Hematopoietic multipotent progenitor cell treated with erythropoietin and hydrocortisone succinate and interleukin-3 and kit ligand, for 17 days (in vitro differentiated cells): Measurements from ENCODE around the gene RGS4.

Source experiments
- DNase-seq: peaks from one replicate; pipeline ENCODE4 v3.0.0-alpha.2; 2015; ENCODE audit warnings: low spot score

RGS4 gene

GRCh38 chr1:163069142-163069541 is at the start of gene RGS4:
RGS4 (plus strand) TSS chr1:163069361; CDS start chr1:163069485, 124 bp downstream.
- DNase-seq = no peak

DNA sequence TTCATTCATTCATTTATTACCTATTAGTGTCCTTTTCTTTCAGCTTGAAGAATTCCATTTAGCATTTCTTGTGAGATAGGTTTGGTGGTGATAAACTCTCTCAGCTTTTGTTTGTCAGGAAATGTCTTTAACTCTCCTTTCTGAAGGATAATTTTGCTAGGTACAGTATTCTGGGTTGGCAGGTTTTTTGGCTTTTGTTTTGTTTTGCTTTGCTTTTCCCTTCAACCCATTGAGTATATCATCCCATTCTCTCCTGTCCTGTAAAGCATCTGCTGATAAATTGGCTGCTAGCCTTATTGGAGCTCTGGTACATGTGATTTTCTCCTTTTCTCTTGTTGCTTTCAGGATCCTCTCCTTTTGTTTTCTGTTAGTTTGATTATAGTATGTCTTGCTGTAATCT is 47.0 kb upstream of the RGS4 start:
- no peak for DNase-seq

DNA sequence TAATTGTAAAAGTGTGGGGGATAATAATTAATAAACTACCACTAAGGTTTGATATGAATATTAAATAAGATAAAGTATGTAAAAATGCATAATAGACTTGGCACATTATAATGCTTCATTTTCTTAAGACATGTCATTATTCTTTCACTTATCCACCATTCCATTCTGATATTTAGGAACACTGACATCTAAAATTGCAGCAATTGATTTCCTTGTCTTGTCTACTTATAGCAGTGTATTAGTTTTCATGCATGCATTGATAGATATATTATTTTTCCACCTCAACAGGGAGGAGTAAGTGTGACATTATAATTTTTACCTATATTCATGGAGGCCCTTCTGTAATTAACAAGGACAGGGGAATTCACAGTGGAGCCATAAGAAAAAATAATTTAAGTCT is 41.6 kb upstream of the RGS4 start:
- DNase-seq = no peak

GRCh38 chr1:163029901-163030300 is 39.3 kb upstream of the RGS4 start:
- DNase-seq = no peak

- no peak for DNase-seq
Observed at GRCh38 chr1:163035446-163036249, 33.5 kb upstream of the RGS4 start.

GRCh38 chr1:163036671-163037070 is 32.5 kb upstream of the RGS4 start:
- no peak for DNase-seq

GRCh38 chr1:163038928-163039706 is 30.0 kb upstream of the RGS4 start:
- no peak for DNase-seq

DNA sequence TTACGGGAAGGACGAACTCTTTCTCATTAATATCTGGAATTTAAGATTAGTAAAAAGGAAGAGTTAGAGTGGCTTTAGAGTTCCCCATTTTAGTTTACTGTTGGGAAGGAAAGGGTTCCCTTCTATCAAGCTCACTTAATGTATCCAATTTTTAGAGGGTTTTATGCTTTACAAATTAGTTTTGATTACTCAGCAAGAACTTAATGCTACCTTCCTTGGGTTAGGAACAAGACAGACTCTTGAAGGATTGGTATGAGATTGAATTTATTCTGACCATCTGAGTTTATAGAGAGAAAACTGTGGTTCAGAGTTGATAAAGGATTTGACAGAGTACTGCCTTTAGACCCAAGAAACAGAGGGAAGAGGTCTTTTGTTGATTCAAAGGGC is 29.5 kb upstream of the RGS4 start:
- DNase-seq = no peak

- DNase-seq = no peak
Observed at GRCh38 chr1:163046071-163046470, 23.1 kb upstream of the RGS4 start.

- DNase-seq = no peak
Observed at GRCh38 chr1:163047951-163048659, 21.1 kb upstream of the RGS4 start.

- no peak for DNase-seq
Observed at GRCh38 chr1:163048869-163049268, 20.3 kb upstream of the RGS4 start.

GRCh38 chr1:163049296-163049695 is 19.9 kb upstream of the RGS4 start:
- no peak for DNase-seq

DNA sequence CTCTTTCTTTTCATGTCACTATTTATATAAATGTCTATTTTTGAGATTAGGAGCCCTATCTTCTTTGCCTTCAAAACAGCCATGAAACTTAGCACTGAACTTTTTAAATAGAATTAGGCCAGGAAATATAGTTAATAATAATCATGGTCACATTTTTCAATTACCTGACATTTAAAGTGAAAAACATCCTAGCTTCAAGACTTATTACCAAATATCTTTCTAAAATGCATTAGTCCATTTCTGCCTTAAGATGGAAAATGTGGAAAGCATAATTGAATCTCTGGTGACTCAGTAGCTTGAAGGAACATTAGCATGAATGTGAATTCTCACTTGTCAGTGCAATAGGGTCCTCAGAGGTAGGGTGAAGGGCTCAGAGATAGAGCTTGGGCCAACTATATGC is 18.7 kb upstream of the RGS4 start:
- DNase-seq = no peak

DNA sequence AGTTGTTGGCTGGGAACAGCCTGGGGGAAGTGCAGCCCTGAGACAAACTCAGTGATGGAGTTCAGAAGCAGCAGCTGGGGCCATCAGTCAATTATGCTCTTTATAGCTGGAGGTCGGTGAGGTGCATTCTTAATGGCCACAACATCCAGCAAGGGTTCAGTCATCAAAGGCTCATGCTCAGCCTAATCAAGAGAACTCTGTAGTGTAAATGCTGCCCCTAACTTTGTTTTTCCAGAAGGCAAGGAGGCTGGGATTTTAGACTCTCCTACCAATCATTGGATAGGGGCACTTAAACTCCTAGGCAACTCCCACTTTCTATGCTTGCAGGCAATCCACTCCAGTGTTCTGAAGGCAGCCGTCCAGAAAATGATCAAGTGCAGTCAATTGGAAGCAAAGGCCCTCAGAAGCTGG is 15.0 kb upstream of the RGS4 start:
- no peak for DNase-seq

DNA sequence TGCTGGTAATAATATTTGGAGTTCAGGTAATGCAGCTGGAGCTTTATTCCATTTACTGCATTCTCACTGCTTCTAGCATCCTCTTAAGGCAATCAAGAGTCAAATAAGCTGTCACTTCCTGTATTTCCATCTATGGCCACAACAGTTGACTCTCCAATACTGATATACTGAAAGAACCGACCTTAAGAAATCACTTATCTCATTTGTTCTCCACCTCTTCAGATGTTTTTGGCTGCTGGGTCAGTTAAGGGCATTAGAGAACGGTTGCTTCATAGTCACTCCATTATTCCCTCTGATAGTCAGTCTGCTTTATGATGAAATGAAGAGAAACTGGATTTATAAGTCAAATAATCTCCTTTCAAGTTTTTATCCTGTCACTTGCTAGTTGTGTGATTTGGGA is 14.2 kb upstream of the RGS4 start:
- no peak for DNase-seq

DNA sequence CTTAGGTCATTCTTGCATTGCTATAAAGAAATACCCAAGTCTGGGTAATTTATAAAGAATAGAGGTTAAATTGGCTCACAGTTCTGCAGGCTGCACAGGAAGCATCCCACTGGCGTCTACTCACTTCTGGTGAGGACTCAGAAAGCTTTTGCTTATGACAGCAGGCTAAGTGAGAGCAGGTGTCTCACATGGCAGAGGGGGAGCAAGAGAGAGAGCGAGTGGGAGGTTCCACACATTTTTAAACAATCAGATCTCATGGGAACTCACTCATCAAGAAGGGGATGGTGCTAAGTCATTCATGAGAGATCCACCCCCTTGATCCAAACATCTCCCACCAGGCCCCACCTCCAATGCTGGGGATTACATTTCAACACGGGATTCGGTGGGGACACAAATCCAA is 13.6 kb upstream of the RGS4 start:
- DNase-seq = no peak

DNA sequence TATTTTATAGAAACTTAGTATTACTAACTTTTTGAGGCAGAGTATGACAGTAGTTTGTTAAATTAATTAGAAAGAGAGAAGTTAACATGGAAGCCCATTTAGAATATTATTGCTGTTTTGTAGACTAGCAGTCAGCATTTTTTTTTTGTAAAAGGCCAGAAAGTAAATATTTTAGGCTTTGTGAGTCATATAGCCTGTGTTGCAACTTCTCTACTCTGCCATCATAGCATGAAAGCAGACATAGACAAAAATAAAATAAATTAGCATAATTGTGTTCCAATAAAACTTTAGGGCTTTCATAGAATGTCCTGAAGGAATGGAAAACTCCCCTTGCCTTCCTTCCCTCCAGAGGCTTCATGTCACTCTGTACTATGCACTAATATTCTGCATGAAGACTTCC is 12.3 kb upstream of the RGS4 start:
- no peak for DNase-seq

- no peak for DNase-seq
Observed at GRCh38 chr1:163060343-163061007, 8.7 kb upstream of the RGS4 start.

GRCh38 chr1:163063143-163063542 is 6.0 kb upstream of the RGS4 start:
- no peak for DNase-seq

GRCh38 chr1:163063610-163064009 is 5.6 kb upstream of the RGS4 start:
- no peak for DNase-seq

DNA sequence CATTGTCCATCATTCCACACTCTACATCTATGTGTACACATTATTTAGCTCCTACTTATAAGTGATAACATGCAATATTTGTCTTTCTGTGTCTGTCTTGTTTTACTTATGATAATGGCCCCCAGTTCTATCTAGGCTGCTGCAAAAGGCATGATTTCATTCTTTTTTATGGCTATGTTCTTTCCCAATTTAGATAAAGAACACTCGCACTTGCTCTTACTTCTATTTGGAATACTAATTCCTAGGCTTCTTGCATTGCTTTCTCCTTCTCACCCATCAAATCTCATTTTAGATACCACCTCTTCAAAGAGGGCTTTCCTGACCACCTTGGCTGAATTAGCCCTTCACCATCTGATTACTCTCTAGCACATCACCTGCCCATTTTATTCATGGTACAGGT is 3.0 kb upstream of the RGS4 start:
- DNase-seq = no peak

DNA sequence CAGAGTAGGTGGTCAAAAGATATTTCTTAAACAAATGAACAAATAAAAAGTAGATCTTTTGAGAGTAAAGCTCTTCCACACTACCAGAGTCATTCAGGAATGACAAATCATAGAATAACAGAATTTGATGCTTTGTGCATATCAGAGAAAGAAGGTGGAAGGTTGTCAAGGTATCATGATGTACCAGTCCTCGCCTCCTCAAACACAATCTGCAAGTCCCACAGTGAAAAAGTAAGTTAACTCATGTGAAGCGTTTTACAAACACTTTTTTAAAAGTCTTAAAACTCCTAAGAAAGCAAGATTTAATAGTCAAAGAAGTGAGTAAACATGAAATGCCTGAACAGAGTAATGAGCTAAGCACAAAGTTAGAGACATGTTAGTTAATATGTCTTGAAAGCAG is 2.5 kb upstream of the RGS4 start:
- no peak for DNase-seq
